Fibroblast of lung (primary cell): ENCODE results near the gene ZBTB7C.

Experiments
- EZH2 ChIP-seq: IDR thresholded peaks from 2 replicates; pipeline ENCODE4 v1.5.1; 2012; ENCODE audit warnings: low read length, control low read depth, mild to moderate bottlenecking; ENCODE audit errors: missing control alignments
- TF ChIP-seq, protein P1 (sequence below), 2 donors: IDR thresholded peaks in 1 of 2; conservative IDR thresholded peaks in 1 of 2; 1 replicate in 1 of 2; 2 replicates in 1 of 2; pipeline ENCODE4 v1.5.1; 2011 to 2012; ENCODE audit warnings: low read length in 2 of 2, control low read depth in 1 of 2, inconsistent platforms in 1 of 2, low read depth in 1 of 2, mild to moderate bottlenecking in 1 of 2

DNA sequence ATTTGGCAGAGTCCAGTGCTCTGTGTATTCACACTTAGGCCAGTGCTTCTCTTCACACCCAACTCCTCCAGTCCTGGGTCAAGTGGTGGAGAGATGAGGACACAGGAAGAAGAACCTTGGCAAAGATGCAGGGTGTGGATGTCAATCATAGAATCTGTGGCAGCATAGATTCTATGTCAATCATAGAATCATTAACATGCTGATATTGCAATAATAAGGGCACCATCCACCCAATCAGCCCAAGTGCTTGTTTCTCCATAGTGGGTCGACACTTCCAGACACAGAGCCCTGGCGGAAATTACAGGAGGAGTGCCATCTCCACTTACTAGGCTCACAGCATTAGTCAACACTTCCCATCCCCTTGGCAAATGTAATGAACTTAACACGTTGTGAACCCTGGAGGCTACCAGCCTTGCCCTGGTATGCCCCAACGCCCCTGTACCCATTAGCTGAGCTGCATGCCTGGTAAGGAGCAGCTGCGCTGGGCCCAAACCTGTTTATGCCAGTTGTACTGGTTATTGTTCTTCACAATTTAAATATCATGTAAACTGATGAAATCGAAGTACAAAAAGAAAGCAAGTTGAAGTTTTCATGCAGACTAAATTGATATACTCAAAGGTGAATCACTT, 317.2 kb downstream of the ZBTB7C start:
- TF ChIP-seq, protein P1, sequence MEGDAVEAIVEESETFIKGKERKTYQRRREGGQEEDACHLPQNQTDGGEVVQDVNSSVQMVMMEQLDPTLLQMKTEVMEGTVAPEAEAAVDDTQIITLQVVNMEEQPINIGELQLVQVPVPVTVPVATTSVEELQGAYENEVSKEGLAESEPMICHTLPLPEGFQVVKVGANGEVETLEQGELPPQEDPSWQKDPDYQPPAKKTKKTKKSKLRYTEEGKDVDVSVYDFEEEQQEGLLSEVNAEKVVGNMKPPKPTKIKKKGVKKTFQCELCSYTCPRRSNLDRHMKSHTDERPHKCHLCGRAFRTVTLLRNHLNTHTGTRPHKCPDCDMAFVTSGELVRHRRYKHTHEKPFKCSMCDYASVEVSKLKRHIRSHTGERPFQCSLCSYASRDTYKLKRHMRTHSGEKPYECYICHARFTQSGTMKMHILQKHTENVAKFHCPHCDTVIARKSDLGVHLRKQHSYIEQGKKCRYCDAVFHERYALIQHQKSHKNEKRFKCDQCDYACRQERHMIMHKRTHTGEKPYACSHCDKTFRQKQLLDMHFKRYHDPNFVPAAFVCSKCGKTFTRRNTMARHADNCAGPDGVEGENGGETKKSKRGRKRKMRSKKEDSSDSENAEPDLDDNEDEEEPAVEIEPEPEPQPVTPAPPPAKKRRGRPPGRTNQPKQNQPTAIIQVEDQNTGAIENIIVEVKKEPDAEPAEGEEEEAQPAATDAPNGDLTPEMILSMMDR (conservative IDR thresholded peaks at IDR 0.05 in 1 of 2, IDR thresholded peaks at IDR 0.05 in 1 of 2; ENCODE audit: low read depth in 1 of 2, low read length in 2 of 2), result no peak
- TF ChIP-seq EZH2, result no peak
